Lung (tissue), 12 donors: Measurements from ENCODE around the gene CHIA. TPM values are rescaled to one million over a fixed set of nuclear protein-coding genes. Genes with fewer than 3 reads are reported as not detected.

ENCODE experiments used
- ATAC-seq: fragments of 200-7000 bp; cut with Tn5 transposase; one replicate; pipeline ENCODE4 v1.9.1; 2020; ENCODE audit warnings: moderate number of reproducible peaks; ENCODE audit not compliant: insufficient read depth, low FRiP score
- DNase-seq, 3 donors: peaks; one replicate each; pipeline ENCODE4 v3.0.0-alpha.2; 2013 to 2017
- H3K27ac ChIP-seq, 2 donors: one replicate each; pipeline ENCODE4 v1.5.1; 2013; ENCODE audit warnings: mild to moderate bottlenecking in 2 of 2, moderate library complexity in 2 of 2, control low read depth in 1 of 2, inconsistent platforms in 1 of 2, low read depth in 1 of 2, low read length in 1 of 2
- H3K27me3 ChIP-seq, 3 donors: one replicate each; pipeline ENCODE4 v1.5.1; 2013; ENCODE audit warnings: low read length in 2 of 3; ENCODE audit not compliant: control insufficient read depth in 3 of 3, insufficient read depth in 3 of 3
- H3K36me3 ChIP-seq, 4 donors: one replicate each; pipeline ENCODE4 v1.5.1; 2013; ENCODE audit warnings: low read length in 4 of 4, mild to moderate bottlenecking in 1 of 4, moderate library complexity in 1 of 4; ENCODE audit not compliant: control insufficient read depth in 4 of 4, insufficient read depth in 4 of 4
- H3K4me1 ChIP-seq, 5 donors: one replicate each; pipeline ENCODE4 v1.5.1; 2013; ENCODE audit warnings: low read length in 5 of 5, mild to moderate bottlenecking in 2 of 5, moderate library complexity in 1 of 5; ENCODE audit not compliant: control insufficient read depth in 5 of 5, insufficient read depth in 5 of 5
- H3K4me3 ChIP-seq: one replicate; pipeline ENCODE4 v1.5.1; 2013; ENCODE audit warnings: mild to moderate bottlenecking, control low read depth, moderate library complexity
- H3K9ac ChIP-seq, 2 donors: one replicate each; pipeline ENCODE4 v1.5.1; 2013; ENCODE audit warnings: low read length in 2 of 2, control low read depth in 1 of 2; ENCODE audit not compliant: insufficient read depth in 1 of 2
- H3K9me3 ChIP-seq, 4 donors: one replicate each; pipeline ENCODE4 v1.5.1; 2013; ENCODE audit warnings: low read length in 3 of 4, mild to moderate bottlenecking in 1 of 4, moderate library complexity in 1 of 4; ENCODE audit not compliant: control insufficient read depth in 4 of 4, insufficient read depth in 3 of 4
- WGBS, 2 donors: extraction: QIAGEN DNeasy Blood & Tissue Kit; methylation state at CpG; one replicate each; pipeline ENCODE4 v1.1.7; 2013; 5-methylcytosine and 5-hydroxymethylcytosine counted together
- polyA plus RNA-seq, 2 donors: library from polyadenylated mRNA; stranded (reverse); fragments of 200-250 nt; gene quantifications; one replicate each; pipeline ENCODE4 v1.2.1, GENCODE V29; 2013
- total RNA-seq, 2 donors: library from RNA; depleted of rRNA in 1 of 2; stranded (reverse); fragments of >200 nt in 1 of 2; gene quantifications; one replicate each; pipeline ENCODE4 v1.2.1, GENCODE V29; 2014 to 2021
- TF ChIP-seq, protein P1 (sequence below): IDR thresholded peaks from 2 replicates; pipeline ENCODE4 v1.5.1; 2012; ENCODE audit warnings: mild to moderate bottlenecking; ENCODE audit errors: control extremely low read depth, extremely low read depth
- donor health status: control.
- donor health status: control.
- donor health status: Bipolar disorder and iron deficiency.
- donor health status: healthy.
- donor health status: DM: yes; HTN: yes; CAD: no.

The CHIA gene
- total and polyA plus RNA-seq, 4 donors = 0.47 to 11.4 (median 2.4) TPM

DNA sequence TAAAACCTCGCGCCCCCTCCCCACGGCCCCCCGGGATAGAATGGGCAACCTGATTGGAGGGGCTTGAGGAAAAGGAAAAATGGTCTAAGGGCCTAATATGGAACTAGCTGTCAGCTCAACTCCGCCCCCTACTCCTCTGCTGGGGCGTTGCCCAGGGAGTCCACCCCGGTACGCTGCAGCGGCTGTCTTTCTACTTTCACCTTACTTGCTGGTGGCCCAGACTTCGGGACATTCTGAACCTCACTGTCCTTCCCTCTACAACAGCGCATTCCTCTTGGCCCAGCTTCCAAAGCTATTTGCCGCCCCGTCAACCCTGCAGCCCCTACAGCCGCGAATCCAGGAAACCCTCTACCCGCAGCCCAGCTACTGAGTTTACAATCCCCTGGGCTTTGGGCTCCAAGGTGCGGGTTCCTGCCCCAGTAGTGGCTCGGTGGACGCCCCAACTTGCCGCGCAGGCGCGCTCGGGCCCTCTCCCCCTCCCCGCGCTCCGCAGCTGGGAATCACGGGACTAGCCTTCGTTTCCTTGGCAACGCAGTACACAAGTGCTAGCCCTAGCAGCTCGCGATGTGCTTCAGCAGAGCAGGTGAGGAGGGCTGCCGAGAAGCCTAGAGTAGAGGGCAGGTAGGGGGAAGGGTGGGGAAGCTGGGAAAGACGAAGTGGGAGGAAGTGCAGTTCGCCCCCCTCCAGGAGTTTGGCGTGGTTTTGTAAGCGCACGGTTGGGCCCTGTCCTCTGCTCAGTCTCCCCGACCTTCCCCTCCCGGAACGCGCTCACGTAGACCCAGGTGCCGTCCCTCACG lies 55.6 kb downstream of the CHIA start:
- Histone ChIP-seq H3K4me3 (peak overlapping the region; percentile 42), H3K9me3 (peaks cover 0 to 3% (median 0%) of the 10 kb centered on the region in 4 donors), H3K27ac (peak overlapping the region; percentile 80 to 92), H3K9ac (peak overlapping the region; percentile 50 to 82), H3K4me1 (peaks cover 0 to 8% (median 0%) of the 10 kb centered on the region in 5 donors), H3K27me3 (peaks cover 0 to 10% (median 0%) of the 10 kb centered on the region in 3 donors), H3K36me3 (no peaks in the 10 kb centered on the region)
- peak; percentile 92 to 95 (median 93) for DNase-seq
- TF ChIP-seq, protein P1, sequence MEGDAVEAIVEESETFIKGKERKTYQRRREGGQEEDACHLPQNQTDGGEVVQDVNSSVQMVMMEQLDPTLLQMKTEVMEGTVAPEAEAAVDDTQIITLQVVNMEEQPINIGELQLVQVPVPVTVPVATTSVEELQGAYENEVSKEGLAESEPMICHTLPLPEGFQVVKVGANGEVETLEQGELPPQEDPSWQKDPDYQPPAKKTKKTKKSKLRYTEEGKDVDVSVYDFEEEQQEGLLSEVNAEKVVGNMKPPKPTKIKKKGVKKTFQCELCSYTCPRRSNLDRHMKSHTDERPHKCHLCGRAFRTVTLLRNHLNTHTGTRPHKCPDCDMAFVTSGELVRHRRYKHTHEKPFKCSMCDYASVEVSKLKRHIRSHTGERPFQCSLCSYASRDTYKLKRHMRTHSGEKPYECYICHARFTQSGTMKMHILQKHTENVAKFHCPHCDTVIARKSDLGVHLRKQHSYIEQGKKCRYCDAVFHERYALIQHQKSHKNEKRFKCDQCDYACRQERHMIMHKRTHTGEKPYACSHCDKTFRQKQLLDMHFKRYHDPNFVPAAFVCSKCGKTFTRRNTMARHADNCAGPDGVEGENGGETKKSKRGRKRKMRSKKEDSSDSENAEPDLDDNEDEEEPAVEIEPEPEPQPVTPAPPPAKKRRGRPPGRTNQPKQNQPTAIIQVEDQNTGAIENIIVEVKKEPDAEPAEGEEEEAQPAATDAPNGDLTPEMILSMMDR = no peak
- ATAC-seq = peak; percentile 94
- WGBS, 2 donors = 1 to 3% methylated on average over 42 to 45 of the region's 45 CpGs

DNA sequence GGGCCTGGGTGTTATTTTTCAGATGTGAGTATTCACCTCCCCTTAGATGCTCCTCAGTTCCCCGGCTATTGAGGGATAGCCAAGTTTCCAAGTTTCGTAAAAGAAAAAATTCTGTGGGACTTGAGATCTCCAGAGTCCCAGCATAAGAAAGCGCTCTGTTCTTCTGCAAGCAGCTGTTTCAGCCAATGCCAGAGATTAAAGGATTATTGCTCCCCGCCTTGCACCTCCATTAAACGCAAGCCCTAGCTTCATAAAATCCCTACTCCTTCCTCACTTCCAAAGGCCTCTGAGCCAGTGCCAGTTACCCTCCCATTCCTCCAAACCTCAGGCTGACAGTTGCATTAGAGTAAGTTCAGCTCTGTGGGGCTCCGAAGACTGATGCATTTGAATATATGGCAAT lies 56.4 kb downstream of the CHIA start:
- DNase-seq (no peak), ATAC-seq (no peak)
- Histone ChIP-seq H3K9ac (peak overlapping the region in 1 of 2 donors; percentile 82), H3K27ac (peak overlapping the region in 1 of 2 donors; percentile 43), H3K4me3 (no peak overlapping the region), H3K27me3 (peaks cover 0 to 10% (median 0%) of the 10 kb centered on the region in 3 donors), H3K9me3 (peaks cover 0 to 3% (median 0%) of the 10 kb centered on the region in 4 donors), H3K4me1 (peaks cover 0 to 8% (median 0%) of the 10 kb centered on the region in 5 donors), H3K36me3 (no peaks in the 10 kb centered on the region)
- 76 to 79% methylated on average over 6 of the region's 6 CpGs for WGBS, 2 donors
- TF ChIP-seq, protein P1 = no peak

DNA sequence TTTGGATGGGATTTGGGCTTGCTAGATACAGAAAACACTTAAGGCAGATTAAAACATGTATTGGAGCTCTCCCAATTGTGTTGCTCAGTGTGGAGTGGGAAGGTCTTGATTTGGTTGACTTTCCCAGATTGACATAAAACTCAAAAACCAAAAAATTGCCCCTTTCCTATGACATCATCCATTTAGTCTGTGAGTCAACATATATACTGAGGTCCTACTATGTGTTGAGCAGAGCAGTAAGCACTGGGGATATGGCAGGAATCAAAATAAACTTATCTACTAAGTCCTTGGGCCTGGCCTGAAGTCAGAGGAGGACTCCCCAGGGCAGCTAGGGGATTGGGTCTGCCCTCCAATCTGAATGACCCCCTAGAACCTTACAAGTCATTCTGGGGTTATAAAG lies 61.0 kb downstream of the CHIA start:
- no peak overlapping the region for H3K27ac ChIP-seq
- peaks cover 0 to 2% (median 0%) of the 10 kb centered on the region in 4 donors for H3K9me3 ChIP-seq
- H3K4me3 ChIP-seq = no peak overlapping the region
- no peaks in the 10 kb centered on the region for H3K36me3 ChIP-seq
- DNase-seq (no peak), ATAC-seq (no peak)
- peaks cover 0 to 4% (median 0%) of the 10 kb centered on the region in 3 donors for H3K27me3 ChIP-seq
- H3K4me1 ChIP-seq = peaks cover 0 to under 1% (median 0%) of the 10 kb centered on the region in 5 donors
- TF ChIP-seq, protein P1 = no peak
- H3K9ac ChIP-seq = no peak overlapping the region
